ENCODE measurements around the gene MXRA7. TPM values are rescaled to one million over a fixed set of nuclear protein-coding genes. Genes with fewer than 3 reads are reported as not detected.
A peak's percentile ranks its signal among the peaks of the same experiment; 100 is the strongest.
"Not testable (repeated sequence)": the region's sequence is repeated elsewhere in the genome, so short reads cannot be mapped to it uniquely, and the experiment has no call there.

The MXRA7 gene
- total RNA-seq, 1 donor from 2014 or later: 54.0 TPM

- TF ChIP-seq CTCF (conservative IDR thresholded peaks at IDR 0.05): no peak
- peaks cover 50% of the 10 kb centered on the region for H3K4me1 Mint-ChIP-seq
- H3K27me3 Mint-ChIP-seq (ENCODE audit: low read depth): no peaks in the 10 kb centered on the region
Measured at GRCh38 chr17:76702076-76702475, 8.7 kb downstream of the MXRA7 start.

GRCh38 chr17:76701471-76701967 is 9.2 kb downstream of the MXRA7 start:
- Mint-ChIP-seq H3K4me1 (peaks cover 51% of the 10 kb centered on the region), H3K27ac (ENCODE audit: unreplicated experiment) (peak overlapping the region; percentile 32), H3K27me3 (ENCODE audit: low read depth) (no peaks in the 10 kb centered on the region), H3K36me3 (ENCODE audit: low read depth) (no peaks in the 10 kb centered on the region), H3K9me3 (no peaks in the 10 kb centered on the region), H3K4me3 (peak overlapping the region; percentile 15)
- DNase-seq (ENCODE audit: low read depth, low spot score): no peak
- no peak for TF ChIP-seq CTCF (conservative IDR thresholded peaks at IDR 0.05)

More at GRCh38 chr17:76702076-76702475, 8.7 kb downstream of the MXRA7 start:
- Mint-ChIP-seq H3K36me3 (ENCODE audit: low read depth) (no peaks in the 10 kb centered on the region), H3K27ac (ENCODE audit: unreplicated experiment) (no peak overlapping the region), H3K9me3 (no peaks in the 10 kb centered on the region), H3K4me3 (no peak overlapping the region)
- DNase-seq (ENCODE audit: low read depth, low spot score): no peak

DNA sequence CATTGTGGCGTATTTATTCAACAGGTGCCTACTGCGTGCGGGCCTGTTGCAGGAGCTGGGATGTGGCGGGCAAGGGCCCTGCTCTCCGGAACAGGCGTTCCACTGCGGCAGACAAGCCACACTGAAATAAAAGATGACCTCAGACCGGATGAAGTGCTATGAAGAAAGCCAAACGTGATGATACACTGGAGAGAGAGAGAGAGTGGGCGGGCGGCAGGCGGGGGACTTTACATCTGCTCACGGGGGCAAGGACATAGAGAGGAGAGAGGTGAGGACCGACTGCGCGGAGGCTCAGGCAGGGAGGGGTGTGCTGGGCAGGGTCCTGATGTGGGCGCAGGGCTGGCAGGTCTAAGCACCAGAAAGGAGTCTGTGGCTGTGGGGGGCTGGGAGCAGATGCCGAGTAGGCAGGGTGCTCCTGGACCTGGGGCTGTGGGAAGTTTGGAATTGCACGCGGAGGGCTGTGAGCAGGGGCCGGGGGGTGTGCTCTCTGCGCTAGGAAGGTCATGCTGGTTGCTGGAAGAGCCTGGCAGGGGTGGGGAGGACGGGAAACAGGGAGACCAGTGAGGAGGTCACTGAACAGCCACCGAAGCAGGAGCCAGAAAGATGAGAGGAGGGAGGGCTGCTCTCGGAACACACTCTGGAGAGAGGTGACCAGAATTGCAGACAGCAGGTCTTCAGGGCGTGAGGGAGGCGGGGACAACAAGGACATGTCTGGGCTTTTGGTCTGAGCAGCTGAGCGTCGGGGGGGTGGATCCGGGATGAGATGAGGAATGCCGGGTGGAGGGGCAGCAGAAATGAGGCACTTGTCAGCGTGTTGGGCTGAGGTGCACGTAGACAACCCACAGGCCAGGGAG is 9.9 kb downstream of the MXRA7 start:
- DNase-seq (ENCODE audit: low read depth, low spot score): no peak
- Mint-ChIP-seq H3K27ac (ENCODE audit: unreplicated experiment) (peak overlapping the region; percentile 95), H3K9me3 (no peaks in the 10 kb centered on the region), H3K36me3 (ENCODE audit: low read depth) (no peaks in the 10 kb centered on the region), H3K4me3 (peak overlapping the region; percentile 15), H3K27me3 (ENCODE audit: low read depth) (no peaks in the 10 kb centered on the region), H3K4me1 (peaks cover 52% of the 10 kb centered on the region)
- TF ChIP-seq CTCF (conservative IDR thresholded peaks at IDR 0.05): no peak

DNA sequence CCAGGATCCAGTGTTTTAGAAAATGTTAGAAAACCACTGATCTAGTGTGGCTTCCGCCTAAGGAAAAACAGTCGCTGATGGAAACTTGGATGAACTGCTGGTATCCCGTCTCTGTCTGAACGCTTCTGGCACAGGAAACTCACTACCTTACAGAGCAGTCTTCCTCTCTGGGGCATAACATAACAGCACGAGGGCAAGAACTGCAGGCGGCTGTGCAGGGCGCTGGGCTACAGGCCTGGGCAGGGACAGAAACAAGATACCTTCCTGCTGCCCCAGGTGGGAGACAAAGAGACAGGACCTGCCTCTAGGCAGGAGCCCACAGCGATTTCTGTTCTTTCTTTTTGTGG is 10.5 kb downstream of the MXRA7 start:
- TF ChIP-seq CTCF (conservative IDR thresholded peaks at IDR 0.05): no peak

GRCh38 chr17:76698466-76698977 is 12.2 kb downstream of the MXRA7 start:
- not testable (repeated sequence) for DNase-seq (ENCODE audit: low read depth, low spot score); H3K9me3 Mint-ChIP-seq; H3K27ac Mint-ChIP-seq (ENCODE audit: unreplicated experiment); H3K36me3 Mint-ChIP-seq (ENCODE audit: low read depth); H3K27me3 Mint-ChIP-seq (ENCODE audit: low read depth); H3K4me3 Mint-ChIP-seq
- H3K4me1 Mint-ChIP-seq: peaks cover 59% of the 10 kb centered on the region

More for the DNA sequence above, 10.5 kb downstream of the MXRA7 start:
- Mint-ChIP-seq H3K4me3 (peak overlapping the region; percentile 15), H3K27ac (ENCODE audit: unreplicated experiment) (peak overlapping the region; percentile 95), H3K4me1 (peaks cover 57% of the 10 kb centered on the region), H3K27me3 (ENCODE audit: low read depth) (no peaks in the 10 kb centered on the region), H3K36me3 (ENCODE audit: low read depth) (no peaks in the 10 kb centered on the region), H3K9me3 (no peaks in the 10 kb centered on the region)
- DNase-seq (ENCODE audit: low read depth, low spot score): no peak
